ENCODE measurements around the gene SLC30A2.

SLC30A2 gene

GRCh38 chr1:26020941-26021646, 24.8 kb downstream of the SLC30A2 start:
- DNase-seq = no peak

GRCh38 chr1:26020330-26020768, 25.6 kb downstream of the SLC30A2 start:
- DNase-seq = no peak

GRCh38 chr1:26019641-26020315, 26.1 kb downstream of the SLC30A2 start:
- no peak for DNase-seq

- no peak for DNase-seq
Observed at GRCh38 chr1:26017606-26018005, 28.3 kb downstream of the SLC30A2 start.

- DNase-seq = no peak
Observed at GRCh38 chr1:26016953-26017545, 28.9 kb downstream of the SLC30A2 start.

- DNase-seq = no peak
Observed at GRCh38 chr1:26016258-26016952, 29.5 kb downstream of the SLC30A2 start.

- DNase-seq = no peak
Observed at GRCh38 chr1:26015358-26015757, 30.6 kb downstream of the SLC30A2 start.

- DNase-seq = no peak
Observed at GRCh38 chr1:26014179-26014578, 31.7 kb downstream of the SLC30A2 start.

- no peak for DNase-seq
Observed at GRCh38 chr1:26012864-26013263, 33.1 kb downstream of the SLC30A2 start.

- DNase-seq = no peak
Observed at GRCh38 chr1:26010825-26011224, 35.1 kb downstream of the SLC30A2 start.

- no peak for DNase-seq
Observed at GRCh38 chr1:26009796-26010447, 36.0 kb downstream of the SLC30A2 start.

- DNase-seq = no peak
Observed at GRCh38 chr1:26006710-26007109, 39.2 kb downstream of the SLC30A2 start.

- DNase-seq = no peak
Observed at GRCh38 chr1:26005434-26006105, 40.3 kb downstream of the SLC30A2 start.

GRCh38 chr1:26003756-26004155, 42.2 kb downstream of the SLC30A2 start:
- DNase-seq = no peak

GRCh38 chr1:26003262-26003661, 42.7 kb downstream of the SLC30A2 start:
- no peak for DNase-seq

- DNase-seq = no peak
Observed at GRCh38 chr1:25999041-25999800, 46.7 kb downstream of the SLC30A2 start.

- peak; percentile 98 for DNase-seq
Observed at GRCh38 chr1:25997828-25998761, 47.8 kb downstream of the SLC30A2 start, which contains the start of gene PAFAH2. TSS of gene PAFAH2 (minus strand) at chr1:25998063. CDS start at chr1:25990816, 7,247 bp downstream.

- DNase-seq = peak; percentile 64
Observed at GRCh38 chr1:25996966-25997827, 48.7 kb downstream of the SLC30A2 start.
